Measurements from ENCODE around the gene CTNNA2.

The CTNNA2 gene

GRCh38 chr2:79512442-79513401 lies at the start of gene CTNNA2:
CTNNA2 (plus strand) TSS chr2:79513051.
- DNase-seq (ENCODE audit: extremely low read depth in 1 of 2, low read depth in 1 of 2) = no peak

GRCh38 chr2:79487399-79487798 lies 25.5 kb upstream of the CTNNA2 start:
- DNase-seq (ENCODE audit: extremely low read depth in 1 of 2, low read depth in 1 of 2) = no peak

GRCh38 chr2:79511320-79511951 lies 1.4 kb upstream of the CTNNA2 start:
- DNase-seq (ENCODE audit: extremely low read depth in 1 of 2, low read depth in 1 of 2) = no peak

GRCh38 chr2:79513711-79514110 lies 860 bp downstream of the CTNNA2 start:
- no peak for DNase-seq (ENCODE audit: extremely low read depth in 1 of 2, low read depth in 1 of 2)

- DNase-seq (ENCODE audit: extremely low read depth in 1 of 2, low read depth in 1 of 2) = no peak
Measured at GRCh38 chr2:79529636-79530035, 16.8 kb downstream of the CTNNA2 start.

GRCh38 chr2:79530443-79530842 lies 17.6 kb downstream of the CTNNA2 start:
- DNase-seq (ENCODE audit: extremely low read depth in 1 of 2, low read depth in 1 of 2) = no peak

- DNase-seq (ENCODE audit: extremely low read depth in 1 of 2, low read depth in 1 of 2) = no peak
Measured at GRCh38 chr2:79547568-79547967, 34.7 kb downstream of the CTNNA2 start.

- DNase-seq (ENCODE audit: extremely low read depth in 1 of 2, low read depth in 1 of 2) = no peak
Measured at GRCh38 chr2:79552653-79553052, 39.8 kb downstream of the CTNNA2 start.

- no peak for DNase-seq (ENCODE audit: extremely low read depth in 1 of 2, low read depth in 1 of 2)
Measured at GRCh38 chr2:79554899-79555298, 42.0 kb downstream of the CTNNA2 start.

- no peak for DNase-seq (ENCODE audit: extremely low read depth in 1 of 2, low read depth in 1 of 2)
Measured at GRCh38 chr2:79564065-79564464, 51.2 kb downstream of the CTNNA2 start.

- DNase-seq (ENCODE audit: extremely low read depth in 1 of 2, low read depth in 1 of 2) = no peak
Measured at GRCh38 chr2:79569048-79569447, 56.2 kb downstream of the CTNNA2 start.

- DNase-seq (ENCODE audit: extremely low read depth in 1 of 2, low read depth in 1 of 2) = no peak
Measured at GRCh38 chr2:79573895-79574674, 61.2 kb downstream of the CTNNA2 start.

GRCh38 chr2:79576451-79576850 lies 63.6 kb downstream of the CTNNA2 start:
- DNase-seq (ENCODE audit: extremely low read depth in 1 of 2, low read depth in 1 of 2) = no peak

GRCh38 chr2:79578952-79579351 lies 66.1 kb downstream of the CTNNA2 start:
- DNase-seq (ENCODE audit: extremely low read depth in 1 of 2, low read depth in 1 of 2) = no peak

- DNase-seq (ENCODE audit: extremely low read depth in 1 of 2, low read depth in 1 of 2) = no peak
Measured at GRCh38 chr2:79580175-79580574, 67.3 kb downstream of the CTNNA2 start.

- DNase-seq (ENCODE audit: extremely low read depth in 1 of 2, low read depth in 1 of 2) = no peak
Measured at GRCh38 chr2:79585701-79586433, 73.0 kb downstream of the CTNNA2 start.

GRCh38 chr2:79591281-79591680 lies 78.4 kb downstream of the CTNNA2 start:
- no peak for DNase-seq (ENCODE audit: extremely low read depth in 1 of 2, low read depth in 1 of 2)

- no peak for DNase-seq (ENCODE audit: extremely low read depth in 1 of 2, low read depth in 1 of 2)
Measured at GRCh38 chr2:79593237-79593867, 80.5 kb downstream of the CTNNA2 start.

GRCh38 chr2:79596403-79596802 lies 83.6 kb downstream of the CTNNA2 start:
- DNase-seq (ENCODE audit: extremely low read depth in 1 of 2, low read depth in 1 of 2) = no peak

GRCh38 chr2:79604748-79605147 lies 91.9 kb downstream of the CTNNA2 start:
- DNase-seq (ENCODE audit: extremely low read depth in 1 of 2, low read depth in 1 of 2) = no peak
